KMS-11 (cell line): ENCODE measurements around the gene ZNF627.

Experiments used
- H2AFZ ChIP-seq: fragments of 200-600 bp; sonication (generic); 2 replicates; pipeline ENCODE4 v1.6.1; 2016; ENCODE audit warnings: antibody characterized with exemption, mixed run types, low read depth
- H3K27ac ChIP-seq: fragments of 200-600 bp; sonication (generic); 2 replicates; pipeline ENCODE4 v1.6.1; 2016; ENCODE audit warnings: mild to moderate bottlenecking, mixed run types
- H3K27me3 ChIP-seq: fragments of 200-600 bp; sonication (generic); 2 replicates; pipeline ENCODE4 v1.6.1; 2017; ENCODE audit warnings: mild to moderate bottlenecking, low read depth, mixed run types, moderate library complexity; ENCODE audit not compliant: insufficient read depth
- H3K36me3 ChIP-seq: fragments of 200-600 bp; sonication (generic); 2 replicates; pipeline ENCODE4 v1.6.1; 2017; ENCODE audit warnings: mild to moderate bottlenecking, mixed run types; ENCODE audit not compliant: insufficient read depth
- H3K4me1 ChIP-seq: fragments of 200-600 bp; sonication (generic); 2 replicates; pipeline ENCODE4 v1.6.1; 2016; ENCODE audit warnings: mild to moderate bottlenecking, low read depth, mixed run types; ENCODE audit not compliant: poor library complexity, severe bottlenecking
- H3K4me2 ChIP-seq: fragments of 200-600 bp; sonication (generic); 2 replicates; pipeline ENCODE4 v1.7.0; 2016; ENCODE audit warnings: mild to moderate bottlenecking, mixed run types
- H3K4me3 ChIP-seq: fragments of 200-600 bp; sonication (generic); IDR thresholded peaks from 2 replicates; pipeline ENCODE4 v1.6.1; 2017; ENCODE audit warnings: low read depth, low read length, mixed read lengths; ENCODE audit not compliant: insufficient read depth
- H3K79me2 ChIP-seq: fragments of 200-600 bp; sonication (generic); 2 replicates; pipeline ENCODE4 v1.6.1; 2016; ENCODE audit warnings: low read depth, mixed run types; ENCODE audit not compliant: insufficient read depth
- H3K9ac ChIP-seq: fragments of 200-600 bp; sonication (generic); 2 replicates; pipeline ENCODE4 v1.6.1; 2016; ENCODE audit warnings: mild to moderate bottlenecking, mixed run types
- H4K20me1 ChIP-seq: fragments of 200-600 bp; sonication (generic); 2 replicates; pipeline ENCODE4 v1.6.1; 2016; ENCODE audit warnings: mild to moderate bottlenecking, mixed run types; ENCODE audit not compliant: insufficient read depth
- CTCF ChIP-seq: fragments of 200-600 bp; sonication (generic); conservative IDR thresholded peaks from 2 replicates; pipeline ENCODE4 v1.6.1; 2017; ENCODE audit warnings: low read depth, mild to moderate bottlenecking, antibody characterized with exemption, low read length, moderate library complexity, mixed read lengths

Gene ZNF627

GRCh38 chr19:11656535-11656934, 59.3 kb downstream of the ZNF627 start:
- H4K20me1 ChIP-seq, result no peaks in the 10 kb centered on the region
- H3K4me1 ChIP-seq, result no peaks in the 10 kb centered on the region
- H3K79me2 ChIP-seq, result no peaks in the 10 kb centered on the region
- H3K9ac ChIP-seq, result no peak overlapping the region
- no peaks in the 10 kb centered on the region for H3K36me3 ChIP-seq
- H3K27me3 ChIP-seq, result no peaks in the 10 kb centered on the region
- no peak overlapping the region for H3K4me3 ChIP-seq
- TF ChIP-seq CTCF, result no peak
- no peak overlapping the region for H3K4me2 ChIP-seq
- H2AFZ ChIP-seq, result no peak overlapping the region
- no peak overlapping the region for H3K27ac ChIP-seq

GRCh38 chr19:11657307-11657706, 60.0 kb downstream of the ZNF627 start:
- H3K79me2 ChIP-seq, result no peaks in the 10 kb centered on the region
- no peak overlapping the region for H3K9ac ChIP-seq
- H2AFZ ChIP-seq, result no peak overlapping the region
- H3K36me3 ChIP-seq, result no peaks in the 10 kb centered on the region
- no peak overlapping the region for H3K4me2 ChIP-seq
- H3K27ac ChIP-seq, result no peak overlapping the region
- no peak for TF ChIP-seq CTCF
- H3K27me3 ChIP-seq, result no peaks in the 10 kb centered on the region
- no peak overlapping the region for H3K4me3 ChIP-seq
- H3K4me1 ChIP-seq, result no peaks in the 10 kb centered on the region
- no peaks in the 10 kb centered on the region for H4K20me1 ChIP-seq

- H3K9ac ChIP-seq, result no peak overlapping the region
- H3K4me1 ChIP-seq, result no peaks in the 10 kb centered on the region
- no peak for TF ChIP-seq CTCF
- no peak overlapping the region for H3K27ac ChIP-seq
- no peaks in the 10 kb centered on the region for H3K79me2 ChIP-seq
- no peaks in the 10 kb centered on the region for H3K27me3 ChIP-seq
- H2AFZ ChIP-seq, result no peak overlapping the region
- no peak overlapping the region for H3K4me3 ChIP-seq
- no peak overlapping the region for H3K4me2 ChIP-seq
- no peaks in the 10 kb centered on the region for H3K36me3 ChIP-seq
- no peaks in the 10 kb centered on the region for H4K20me1 ChIP-seq
Measured at GRCh38 chr19:11658970-11659369, 61.7 kb downstream of the ZNF627 start.

GRCh38 chr19:11659612-11660011, 62.3 kb downstream of the ZNF627 start:
- TF ChIP-seq CTCF, result peak; percentile 36
- no peak overlapping the region for H3K27ac ChIP-seq
- H3K79me2 ChIP-seq, result no peaks in the 10 kb centered on the region
- no peak overlapping the region for H3K4me2 ChIP-seq
- H2AFZ ChIP-seq, result no peak overlapping the region
- H3K36me3 ChIP-seq, result no peaks in the 10 kb centered on the region
- H3K4me3 ChIP-seq, result no peak overlapping the region
- H3K27me3 ChIP-seq, result no peaks in the 10 kb centered on the region
- no peaks in the 10 kb centered on the region for H3K4me1 ChIP-seq
- no peaks in the 10 kb centered on the region for H4K20me1 ChIP-seq
- no peak overlapping the region for H3K9ac ChIP-seq
